Heart left ventricle (tissue), 13 donors: ENCODE results near the gene NEMF.

ENCODE experiments used
- CTCF ChIP-seq, 12 donors: fragments of 200-600 bp; sonication (generic) in 4 of 12; IDR thresholded peaks; one replicate each; pipeline versions ENCODE4 v1.5.0 to v1.8.0; 2018 to 2022; ENCODE audit warnings: antibody characterized with exemption in 12 of 12, mild to moderate bottlenecking in 5 of 12
- POLR2A ChIP-seq, 2 donors: fragments of 450-650 bp; IDR thresholded peaks; one replicate each; pipeline ENCODE4 v1.6.1; 2017; ENCODE audit warnings: antibody characterized with exemption in 2 of 2, mild to moderate bottlenecking in 2 of 2, moderate library complexity in 2 of 2
- donor health status: ischemic (EF 13 %, LVEDD 7.1; RV severe dilation, severe dysfunction).
- donor health status: DM: no; HTN: yes; CAD: no.
- donor health status: DM: no; HTN: no; CAD: no.
- donor health status: ischemic (EF 25% LVEDD 6.9; RV normal size, moderate dysfunction).
- donor health status: ischemic (EF 25% LVEDD 5.7; RV mildly dilated, moderate dysfunction).
- donor health status: ischemic (EF 35%, LVEDD 5.7; RV mildly dilated, moderate dysfunction).
- donor health status: nonischemic (EF 11% LVEDD 7.7; RV severe dilation, severe dysfunction).
- donor health status: DM: yes; HTN: yes; CAD: no.
- donor health status: PGD.
- donor health status: ischemic (EF 29% LVEDD 5.4; RV normal size, mild dysfunction).
- donor health status: nonischemic (EF 23%, LVEDD 6.1; RV moderate dilation, normal function).

DNA sequence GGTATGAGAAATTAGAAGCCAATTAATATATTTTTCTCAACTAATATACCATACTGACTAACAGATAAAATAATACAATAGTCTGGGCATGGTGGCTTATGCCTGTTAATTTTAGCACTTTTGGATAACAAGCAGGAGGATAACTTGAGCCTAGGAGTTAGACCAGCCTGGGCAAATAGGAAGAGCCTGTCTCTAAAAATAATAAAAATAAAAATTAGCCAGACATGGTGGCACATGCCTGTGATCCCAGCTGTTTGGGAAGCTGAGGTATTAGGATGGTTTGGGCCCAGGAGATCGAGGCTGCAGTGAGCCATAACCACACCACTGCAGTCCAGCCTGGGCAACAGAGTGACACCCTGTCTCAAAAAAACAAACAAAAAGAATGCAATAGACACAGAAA, 60.0 kb downstream of the NEMF start:
- no peak for TF ChIP-seq CTCF (IDR thresholded peaks at IDR 0.05)
- no peak for TF ChIP-seq POLR2A (IDR thresholded peaks at IDR 0.05)
